HG02973 (cell line): Measurements from ENCODE around the gene RMND5B.

Experiments used
- ATAC-seq: cut with Tn5 transposase; IDR thresholded peaks from one replicate; pipeline ENCODE4 v1.9.1; 2021; ENCODE audit warnings: moderate library complexity; ENCODE audit not compliant: unreplicated experiment

Gene RMND5B

DNA sequence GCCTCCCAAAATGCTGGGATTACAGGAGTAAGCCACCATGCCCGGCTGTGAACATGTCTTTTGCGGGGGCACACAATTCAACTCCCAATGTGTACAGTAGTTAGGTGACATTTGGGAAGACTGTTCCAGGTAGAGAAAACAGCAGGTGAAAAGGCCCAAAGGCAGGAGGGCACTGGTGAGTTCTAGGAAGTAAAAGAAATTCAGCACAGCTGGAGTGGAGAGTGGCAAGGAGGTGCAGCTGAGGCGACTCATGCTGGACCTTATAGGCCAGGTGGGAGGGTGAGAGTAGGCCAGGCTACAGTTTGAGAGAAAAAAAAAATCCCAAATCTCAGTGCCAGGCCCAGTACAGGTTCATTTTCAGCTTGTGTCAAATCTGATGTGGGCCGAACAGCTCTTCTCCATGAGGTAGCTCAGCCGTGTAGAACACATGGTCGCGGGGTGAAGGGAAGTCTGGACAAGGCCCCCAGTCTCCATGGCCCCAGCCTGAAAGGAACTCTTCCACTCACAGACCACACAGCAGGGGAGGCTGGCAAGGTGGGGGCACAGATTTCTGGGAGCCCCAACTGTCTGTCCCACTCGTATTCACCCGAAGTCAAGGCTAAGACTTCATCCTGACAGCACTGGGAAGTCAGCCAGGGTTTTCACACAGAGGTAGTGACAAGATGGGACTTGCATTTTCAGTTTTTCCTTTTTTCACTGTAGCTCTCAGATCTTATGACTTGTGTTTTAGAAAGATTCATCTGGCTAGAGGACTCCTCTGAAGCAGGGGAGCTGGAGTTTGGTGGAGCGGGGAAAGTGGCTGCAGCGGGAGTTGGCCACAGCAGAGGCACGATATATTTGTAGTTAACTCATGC is 69.0 kb downstream of the RMND5B start:
- no peak for ATAC-seq
